HepG2 (cell line): ENCODE results near the gene MEI1. TPM values are rescaled to one million over a fixed set of nuclear protein-coding genes. Genes with fewer than 3 reads are reported as not detected.

ENCODE experiments used
- ATAC-seq: fragments of 200-7000 bp; cut with Tn5 transposase; 3 replicates; pipeline ENCODE4 v1.9.1; 2020; ENCODE audit warnings: mild to moderate bottlenecking, moderate library complexity
- BruUV-seq: library from RNA; stranded (reverse); fragments of 400-500 nt; replicated peaks from 2 replicates; lab custom pipeline; 2021; lab: Mats Ljungman, UMichigan
- CTCF ChIA-PET: fragments of 300-600 bp; formaldehyde crosslinking; extraction: SDS; loops from one replicate; lab custom pipeline; 2021; ENCODE audit warnings: low total read pairs, inconsistent platforms, low intra/inter-chr PET ratio; lab: Yijun Ruan, JAX
- POLR2A ChIA-PET: fragments of 350-600 bp; sonication (Branson Sonifier 250); formaldehyde crosslinking; loops from one replicate; lab custom pipeline; 2020; ENCODE audit warnings: antibody characterized with exemption, inconsistent platforms; lab: Yijun Ruan, JAX
- DNase-seq: peaks from one replicate; pipeline ENCODE4 v3.0.0-alpha.2; 2015; ENCODE audit warnings: low spot score
- FAIRE-seq: peaks from 3 replicates; lab custom pipeline; 2011; peaks lifted over from hg19 to GRCh38; lab: Jason Lieb, UNC
- H2AFZ ChIP-seq: one replicate; pipeline ENCODE4 v1.6.1; 2011; ENCODE audit warnings: low read length, inconsistent platforms
- H3K27ac ChIP-seq: fragments of 300-600 bp; 3 replicates; pipeline ENCODE4 v1.8.0; 2011; ENCODE audit warnings: mixed run types, mild to moderate bottlenecking, mixed read lengths, low read length, inconsistent platforms; ENCODE audit not compliant: insufficient read depth; ENCODE audit errors: extremely low read length
- H3K27me3 ChIP-seq, 2 experiments: fragments of 200-600 bp in 1 of 2; 2 replicates in 1 of 2; 3 replicates in 1 of 2; pipeline versions ENCODE4 v1.6.0 to v1.8.0; 2011; ENCODE audit warnings: low read length in 2 of 2, mild to moderate bottlenecking in 2 of 2, moderate library complexity in 2 of 2, inconsistent platforms in 1 of 2; ENCODE audit not compliant: insufficient read depth in 2 of 2, control insufficient read depth in 1 of 2
- H3K36me3 ChIP-seq, 2 experiments: fragments of 200-600 bp in 1 of 2; replicated peaks in 1 of 2; 2 replicates in 1 of 2; 3 replicates in 1 of 2; pipeline versions ENCODE4 v1.5.1 to v1.8.0; 2011; ENCODE audit warnings: low read length in 2 of 2, inconsistent platforms in 1 of 2; ENCODE audit not compliant: insufficient read depth in 2 of 2, control insufficient read depth in 1 of 2
- H3K4me1 ChIP-seq: 2 replicates; pipeline ENCODE4 v1.5.1; 2012; ENCODE audit warnings: low read length, inconsistent platforms; ENCODE audit not compliant: insufficient read depth
- H3K4me2 ChIP-seq: 2 replicates; pipeline ENCODE4 v1.6.0; 2011; ENCODE audit warnings: low read depth, low read length, inconsistent platforms
- H3K4me3 ChIP-seq, 3 experiments: fragments of 200-600 bp in 1 of 3; sonication (generic), shearing (Covaris generic) in 1 of 3; replicated peaks in 1 of 3; 2 replicates each; pipeline ENCODE4 v1.5.1; 2011 to 2016; ENCODE audit warnings: low read length in 3 of 3, inconsistent platforms in 2 of 3, low read depth in 2 of 3, mild to moderate bottlenecking in 2 of 3, control low read depth in 1 of 3, mixed read lengths in 1 of 3; ENCODE audit not compliant: insufficient read depth in 1 of 3
- H3K79me2 ChIP-seq: one replicate; pipeline ENCODE4 v1.6.1; 2011; ENCODE audit warnings: low read length, inconsistent platforms; ENCODE audit not compliant: insufficient read depth
- H3K9ac ChIP-seq: 2 replicates; pipeline ENCODE4 v1.6.0; 2011; ENCODE audit warnings: mild to moderate bottlenecking, low read depth, low read length, inconsistent platforms; ENCODE audit not compliant: insufficient read depth
- H3K9me3 ChIP-seq: 2 replicates; pipeline ENCODE4 v1.5.1; 2012; ENCODE audit warnings: mild to moderate bottlenecking, low read length
- H4K20me1 ChIP-seq: 2 replicates; pipeline ENCODE4 v1.6.0; 2011; ENCODE audit warnings: inconsistent platforms, mild to moderate bottlenecking, low read length, moderate library complexity; ENCODE audit not compliant: insufficient read depth
- ARID4A ChIP-seq: sonication (generic); formaldehyde crosslinking; IDR thresholded peaks from 2 replicates; pipeline ENCODE4 v1.5.0; 2020; ENCODE audit warnings: mild to moderate bottlenecking, missing genetic modification reagents, borderline replicate concordance
- BCL3 ChIP-seq: sonication (generic); formaldehyde crosslinking; IDR thresholded peaks from 2 replicates; pipeline ENCODE4 v1.5.1; 2020; ENCODE audit warnings: mild to moderate bottlenecking, missing genetic modification reagents, moderate library complexity
- REPIN1 ChIP-seq: sonication (generic); formaldehyde crosslinking; IDR thresholded peaks from 2 replicates; pipeline ENCODE4 v1.8.0; 2022; ENCODE audit warnings: missing genetic modification reagents, low read depth, mild to moderate bottlenecking, borderline replicate concordance
- ZNF225 ChIP-seq: sonication (generic); formaldehyde crosslinking; IDR thresholded peaks from 2 replicates; pipeline ENCODE4 v1.4.0; 2020; ENCODE audit warnings: mild to moderate bottlenecking, missing genetic modification reagents
- ZNF263 ChIP-seq: sonication (generic); formaldehyde crosslinking; IDR thresholded peaks from 2 replicates; pipeline ENCODE4 v1.4.0; 2020; ENCODE audit warnings: missing genetic modification reagents
- ZNF572 ChIP-seq: sonication (generic); formaldehyde crosslinking; IDR thresholded peaks from 2 replicates; pipeline ENCODE4 v1.5.1; 2020; ENCODE audit warnings: mild to moderate bottlenecking, missing genetic modification reagents
- ZNF83 ChIP-seq: sonication (generic); formaldehyde crosslinking; IDR thresholded peaks from 2 replicates; pipeline ENCODE4 v1.4.0; 2020; ENCODE audit warnings: missing genetic modification reagents, mild to moderate bottlenecking, borderline replicate concordance
- WGBS: methylation state at CpG from one replicate; pipeline ENCODE4 v1.1.6; 2017; ENCODE audit warnings: low lambda C conversion rate; 5-methylcytosine and 5-hydroxymethylcytosine counted together
- in situ Hi-C: cut with HindIII; loops from 2 replicates; pipeline ENCODE4 v1.10.0; 2017; ENCODE audit warnings: low pct_unique_long_range_greater_than_20kb; ENCODE audit not compliant: extremely low pct_ligation_motif_present
- intact Hi-C: fragments of 100-400 bp; cut with micrococcal nuclease; formaldehyde crosslinking; loops from one replicate; pipeline ENCODE4 v1.10.0; 2022; ENCODE audit not compliant: unreplicated experiment
- polyA plus RNA-seq, 8 experiments: library from polyadenylated mRNA; depleted of rRNA in 3 of 8; stranded (reverse) in 7 of 8; unstranded in 1 of 8; fragments of >200 nt; fragmentation: Illumina TruSeq in 4 of 8; extraction: Trizol in 4 of 8; gene quantifications; 2 replicates each; pipeline versions ENCODE4 v1.2.1 to v1.2.3, GENCODE V29; 2011 to 2016; ENCODE audit warnings: low read depth in 4 of 8, missing spikeins in 1 of 8, mixed read lengths in 1 of 8; ENCODE audit not compliant: insufficient read depth in 1 of 8
- total RNA-seq, 5 experiments: library from RNA; depleted of rRNA; stranded (reverse); fragments of >200 nt; fragmentation: Illumina TruSeq; extraction: Trizol; gene quantifications; 2 replicates each; pipeline ENCODE4 v1.2.3, GENCODE V29; 2016; ENCODE audit warnings: low read depth in 1 of 5
- TF ChIP-seq, protein P1 (sequence below): IDR thresholded peaks from 2 replicates; pipeline ENCODE4 v1.6.1; 2016; ENCODE audit warnings: low read depth
- TF ChIP-seq, protein P2 (sequence below): sonication (generic); formaldehyde crosslinking; IDR thresholded peaks from 2 replicates; pipeline ENCODE4 v1.8.0; 2022; ENCODE audit warnings: mild to moderate bottlenecking, missing genetic modification reagents; ENCODE audit not compliant: insufficient replicate concordance
- TF ChIP-seq, protein P3 (sequence below): IDR thresholded peaks from 2 replicates; pipeline ENCODE4 v1.6.1; 2016; ENCODE audit warnings: low read depth, control low read depth

The MEI1 gene
- total and polyA plus RNA-seq, 2 of the 13 experiments (the other 11 are each of a cell fraction or from before 2014, with no cell fraction given) = 0.75 to 1.9 TPM

- TF ChIP-seq, protein P1, sequence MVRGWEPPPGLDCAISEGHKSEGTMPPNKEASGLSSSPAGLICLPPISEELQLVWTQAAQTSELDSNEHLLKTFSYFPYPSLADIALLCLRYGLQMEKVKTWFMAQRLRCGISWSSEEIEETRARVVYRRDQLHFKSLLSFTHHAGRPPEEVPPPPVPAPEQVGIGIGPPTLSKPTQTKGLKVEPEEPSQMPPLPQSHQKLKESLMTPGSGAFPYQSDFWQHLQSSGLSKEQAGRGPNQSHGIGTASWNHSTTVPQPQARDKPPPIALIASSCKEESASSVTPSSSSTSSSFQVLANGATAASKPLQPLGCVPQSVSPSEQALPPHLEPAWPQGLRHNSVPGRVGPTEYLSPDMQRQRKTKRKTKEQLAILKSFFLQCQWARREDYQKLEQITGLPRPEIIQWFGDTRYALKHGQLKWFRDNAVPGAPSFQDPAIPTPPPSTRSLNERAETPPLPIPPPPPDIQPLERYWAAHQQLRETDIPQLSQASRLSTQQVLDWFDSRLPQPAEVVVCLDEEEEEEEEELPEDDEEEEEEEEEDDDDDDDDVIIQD = no peak
- TF ChIP-seq ZNF225 (CRISPR knock-in tag) (no peak), ZNF263 (no peak)
- TF ChIP-seq, protein P2, sequence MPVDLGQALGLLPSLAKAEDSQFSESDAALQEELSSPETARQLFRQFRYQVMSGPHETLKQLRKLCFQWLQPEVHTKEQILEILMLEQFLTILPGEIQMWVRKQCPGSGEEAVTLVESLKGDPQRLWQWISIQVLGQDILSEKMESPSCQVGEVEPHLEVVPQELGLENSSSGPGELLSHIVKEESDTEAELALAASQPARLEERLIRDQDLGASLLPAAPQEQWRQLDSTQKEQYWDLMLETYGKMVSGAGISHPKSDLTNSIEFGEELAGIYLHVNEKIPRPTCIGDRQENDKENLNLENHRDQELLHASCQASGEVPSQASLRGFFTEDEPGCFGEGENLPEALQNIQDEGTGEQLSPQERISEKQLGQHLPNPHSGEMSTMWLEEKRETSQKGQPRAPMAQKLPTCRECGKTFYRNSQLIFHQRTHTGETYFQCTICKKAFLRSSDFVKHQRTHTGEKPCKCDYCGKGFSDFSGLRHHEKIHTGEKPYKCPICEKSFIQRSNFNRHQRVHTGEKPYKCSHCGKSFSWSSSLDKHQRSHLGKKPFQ (CRISPR knock-in tag) = no peak
Observed at GRCh38 chr22:41777749-41778425, 78.6 kb downstream of the MEI1 start (continued).

DNA sequence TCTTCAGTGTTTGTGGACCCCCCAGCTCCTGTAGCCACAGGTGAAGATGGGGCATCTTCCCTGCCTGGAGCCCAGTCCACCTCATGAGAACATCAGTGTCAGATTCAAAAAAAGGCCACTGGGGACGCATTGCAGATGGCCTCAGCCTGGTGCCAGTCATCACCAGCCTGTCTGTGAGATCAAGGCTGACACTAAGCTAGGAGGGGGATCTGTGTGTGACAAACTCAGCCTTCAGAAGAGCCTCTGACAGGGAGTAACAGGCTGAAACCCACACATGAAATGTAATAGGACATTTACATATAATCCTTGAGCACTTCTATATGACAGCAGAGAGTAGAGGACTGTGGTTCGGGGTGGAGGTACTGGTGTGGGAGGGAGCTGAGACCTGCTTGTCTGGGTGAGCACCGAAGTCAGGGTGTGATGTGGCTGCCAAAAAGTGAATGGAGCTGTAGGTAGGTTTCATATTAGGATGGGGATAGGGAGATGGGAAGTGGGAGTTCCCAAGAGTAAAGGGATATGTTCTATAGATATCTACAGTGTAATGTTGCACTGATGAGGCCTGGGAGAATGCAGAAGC, 80.7 kb downstream of the MEI1 start:
- Histone ChIP-seq H3K36me3 (no peaks in the 10 kb centered on the region), H3K9ac (no peak overlapping the region), H3K27me3 (peaks cover 0 to 4% of the 10 kb centered on the region in 2 experiments; a peak in 3 of 5 replicates), H3K4me2 (no peak overlapping the region), H3K4me3 (no peak overlapping the region), H3K4me1 (0 out of 2 replicates have a peak, but pooled peaks cover 7% of the 10 kb centered on the region), H3K9me3 (no peaks in the 10 kb centered on the region), H3K79me2 (no peaks in the 10 kb centered on the region), H4K20me1 (no peaks in the 10 kb centered on the region), H2AFZ (no peak overlapping the region), H3K27ac (no peak overlapping the region)
- in situ Hi-C loops = no loop called here
- FAIRE-seq (no peak), ATAC-seq (no peak), DNase-seq (no peak)
- no peak for TF ChIP-seq ZNF83 (CRISPR knock-in tag)
- no peak for TF ChIP-seq BCL3 (CRISPR knock-in tag)
- TF ChIP-seq ZNF572 (CRISPR knock-in tag) = no peak
- TF ChIP-seq ARID4A (CRISPR knock-in tag) = no peak
- TF ChIP-seq, protein P3, sequence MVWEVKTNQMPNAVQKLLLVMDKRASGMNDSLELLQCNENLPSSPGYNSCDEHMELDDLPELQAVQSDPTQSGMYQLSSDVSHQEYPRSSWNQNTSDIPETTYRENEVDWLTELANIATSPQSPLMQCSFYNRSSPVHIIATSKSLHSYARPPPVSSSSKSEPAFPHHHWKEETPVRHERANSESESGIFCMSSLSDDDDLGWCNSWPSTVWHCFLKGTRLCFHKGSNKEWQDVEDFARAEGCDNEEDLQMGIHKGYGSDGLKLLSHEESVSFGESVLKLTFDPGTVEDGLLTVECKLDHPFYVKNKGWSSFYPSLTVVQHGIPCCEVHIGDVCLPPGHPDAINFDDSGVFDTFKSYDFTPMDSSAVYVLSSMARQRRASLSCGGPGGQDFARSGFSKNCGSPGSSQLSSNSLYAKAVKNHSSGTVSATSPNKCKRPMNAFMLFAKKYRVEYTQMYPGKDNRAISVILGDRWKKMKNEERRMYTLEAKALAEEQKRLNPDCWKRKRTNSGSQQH (CRISPR knock-in tag) = no peak
- TF ChIP-seq REPIN1 (CRISPR knock-in tag) = no peak
- ChIA-PET CTCF (no interaction called here), POLR2A (interaction anchor here (2.8 kb wide), 1 partner anchor 20 kb away, joined by 31 read pairs; the partner anchor contains the start of gene CCDC134)
- intact Hi-C loops = no loop called here
- 2% methylated on average over 3 of the region's 3 CpGs for WGBS
- no TSS peak for BruUV-seq
